Measurements from ENCODE around the gene WNT2B. TPM values are rescaled to one million over a fixed set of nuclear protein-coding genes. Genes with fewer than 3 reads are reported as not detected.

Gene WNT2B
- total RNA-seq, 4 donors from 2014 or later: 5.8 to 15.0 (median 13.9) TPM

- H3K27ac ChIP-seq: no peak overlapping the region
These were observed 6.1 kb downstream of the WNT2B start for GRCh38 chr1:112514901-112515300.

GRCh38 chr1:112515311-112516009 lies 6.7 kb downstream of the WNT2B start:
- TF ChIP-seq POLR2A (IDR thresholded peaks at IDR 0.05) (no peak), CTCF (IDR thresholded peaks at IDR 0.05) (no peak)
- DNase-seq: no peak
- no peaks in the 10 kb centered on the region for H3K27me3 ChIP-seq
- H3K4me1 ChIP-seq: peaks cover 0 to 5% (median 0%) of the 10 kb centered on the region in 4 donors
- no peaks in the 10 kb centered on the region for H3K9me3 ChIP-seq
- peaks cover 0 to 8% (median 0%) of the 10 kb centered on the region in 3 donors for H3K36me3 ChIP-seq
- H3K27ac ChIP-seq: no peak overlapping the region
- no peak overlapping the region for H3K4me3 ChIP-seq

More at GRCh38 chr1:112514901-112515300, 6.1 kb downstream of the WNT2B start:
- DNase-seq: no peak
- H3K27me3 ChIP-seq: no peaks in the 10 kb centered on the region
- H3K4me3 ChIP-seq: no peak overlapping the region
- peaks cover 0 to 8% (median 0%) of the 10 kb centered on the region in 3 donors for H3K36me3 ChIP-seq
- peaks cover 0 to 5% (median 0%) of the 10 kb centered on the region in 4 donors for H3K4me1 ChIP-seq
- no peak for TF ChIP-seq POLR2A (IDR thresholded peaks at IDR 0.05)
- TF ChIP-seq CTCF (IDR thresholded peaks at IDR 0.05): no peak
- H3K9me3 ChIP-seq: no peaks in the 10 kb centered on the region

GRCh38 chr1:112516141-112516540 lies 7.4 kb downstream of the WNT2B start:
- Histone ChIP-seq H3K36me3 (peaks cover 0 to 8% (median 0%) of the 10 kb centered on the region in 3 donors), H3K27me3 (no peaks in the 10 kb centered on the region), H3K27ac (no peak overlapping the region), H3K9me3 (no peaks in the 10 kb centered on the region), H3K4me1 (peaks cover 0 to 5% (median 0%) of the 10 kb centered on the region in 4 donors), H3K4me3 (no peak overlapping the region)
- TF ChIP-seq POLR2A (IDR thresholded peaks at IDR 0.05) (no peak), CTCF (IDR thresholded peaks at IDR 0.05) (no peak)
- DNase-seq: no peak

GRCh38 chr1:112517231-112517630 lies 8.5 kb downstream of the WNT2B start:
- TF ChIP-seq CTCF (IDR thresholded peaks at IDR 0.05) (no peak), POLR2A (IDR thresholded peaks at IDR 0.05) (no peak)
- Histone ChIP-seq H3K4me1 (peaks cover 0 to 5% (median 0%) of the 10 kb centered on the region in 4 donors), H3K4me3 (no peak overlapping the region), H3K27ac (no peak overlapping the region), H3K36me3 (peaks cover 0 to 8% (median 0%) of the 10 kb centered on the region in 3 donors), H3K27me3 (no peaks in the 10 kb centered on the region), H3K9me3 (no peaks in the 10 kb centered on the region)
- DNase-seq: no peak

GRCh38 chr1:112517646-112518045 lies 8.9 kb downstream of the WNT2B start:
- H3K27me3 ChIP-seq: no peaks in the 10 kb centered on the region
- peaks cover 0 to 5% (median 0%) of the 10 kb centered on the region in 4 donors for H3K4me1 ChIP-seq
- no peaks in the 10 kb centered on the region for H3K9me3 ChIP-seq
- no peak overlapping the region for H3K27ac ChIP-seq
- TF ChIP-seq POLR2A (IDR thresholded peaks at IDR 0.05) (no peak), CTCF (IDR thresholded peaks at IDR 0.05) (no peak)
- DNase-seq: no peak
- H3K36me3 ChIP-seq: peaks cover 0 to 8% (median 0%) of the 10 kb centered on the region in 3 donors
- no peak overlapping the region for H3K4me3 ChIP-seq

Measured in Peyer's patch (tissue), 4 donors.